Measurements from ENCODE around the gene CACNB4. TPM values are rescaled to one million over a fixed set of nuclear protein-coding genes. Genes with fewer than 3 reads are reported as not detected.

Gene CACNB4
- total RNA-seq, 4 donors from 2014 or later: 2.3 to 5.8 (median 2.8) TPM

DNA sequence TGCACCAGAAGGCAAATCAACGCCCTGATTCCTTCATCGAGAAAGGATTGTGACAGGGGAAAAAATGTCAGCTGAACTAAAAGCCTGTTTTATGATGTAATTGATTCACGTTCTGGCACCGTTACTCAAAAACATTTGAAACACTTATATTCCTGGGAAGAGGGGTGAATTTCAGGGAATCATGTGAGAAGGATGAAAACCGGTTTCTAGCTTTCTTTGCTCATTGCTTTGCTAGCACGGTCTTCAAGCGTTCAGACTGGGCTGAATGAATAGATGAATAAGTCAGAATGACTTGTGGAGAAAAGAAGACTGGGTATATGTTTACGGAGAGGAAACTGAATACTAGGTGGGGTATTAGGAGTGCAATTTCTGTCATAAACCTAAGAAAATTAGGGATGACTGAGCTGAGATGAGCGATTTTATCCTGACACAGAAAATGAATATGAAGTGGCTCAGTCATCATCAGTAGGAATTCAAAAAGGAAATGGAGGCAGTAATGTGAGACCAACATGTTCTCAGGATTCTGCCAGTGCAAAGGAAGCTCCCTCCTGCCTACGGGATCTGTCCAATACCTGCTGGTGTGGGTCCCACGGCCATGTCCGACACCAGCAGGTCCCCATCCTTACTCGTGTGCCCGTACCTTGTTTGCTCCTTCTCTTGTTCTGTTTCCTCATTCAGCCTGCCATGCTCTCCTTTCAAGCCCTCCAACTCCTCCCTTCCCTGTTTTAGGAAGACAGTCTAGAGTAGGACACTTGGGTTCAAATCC lies 146.0 kb downstream of the CACNB4 start:
- TF ChIP-seq, protein P1, sequence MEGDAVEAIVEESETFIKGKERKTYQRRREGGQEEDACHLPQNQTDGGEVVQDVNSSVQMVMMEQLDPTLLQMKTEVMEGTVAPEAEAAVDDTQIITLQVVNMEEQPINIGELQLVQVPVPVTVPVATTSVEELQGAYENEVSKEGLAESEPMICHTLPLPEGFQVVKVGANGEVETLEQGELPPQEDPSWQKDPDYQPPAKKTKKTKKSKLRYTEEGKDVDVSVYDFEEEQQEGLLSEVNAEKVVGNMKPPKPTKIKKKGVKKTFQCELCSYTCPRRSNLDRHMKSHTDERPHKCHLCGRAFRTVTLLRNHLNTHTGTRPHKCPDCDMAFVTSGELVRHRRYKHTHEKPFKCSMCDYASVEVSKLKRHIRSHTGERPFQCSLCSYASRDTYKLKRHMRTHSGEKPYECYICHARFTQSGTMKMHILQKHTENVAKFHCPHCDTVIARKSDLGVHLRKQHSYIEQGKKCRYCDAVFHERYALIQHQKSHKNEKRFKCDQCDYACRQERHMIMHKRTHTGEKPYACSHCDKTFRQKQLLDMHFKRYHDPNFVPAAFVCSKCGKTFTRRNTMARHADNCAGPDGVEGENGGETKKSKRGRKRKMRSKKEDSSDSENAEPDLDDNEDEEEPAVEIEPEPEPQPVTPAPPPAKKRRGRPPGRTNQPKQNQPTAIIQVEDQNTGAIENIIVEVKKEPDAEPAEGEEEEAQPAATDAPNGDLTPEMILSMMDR (IDR thresholded peaks at IDR 0.05; ENCODE audit: low read depth): no peak

DNA sequence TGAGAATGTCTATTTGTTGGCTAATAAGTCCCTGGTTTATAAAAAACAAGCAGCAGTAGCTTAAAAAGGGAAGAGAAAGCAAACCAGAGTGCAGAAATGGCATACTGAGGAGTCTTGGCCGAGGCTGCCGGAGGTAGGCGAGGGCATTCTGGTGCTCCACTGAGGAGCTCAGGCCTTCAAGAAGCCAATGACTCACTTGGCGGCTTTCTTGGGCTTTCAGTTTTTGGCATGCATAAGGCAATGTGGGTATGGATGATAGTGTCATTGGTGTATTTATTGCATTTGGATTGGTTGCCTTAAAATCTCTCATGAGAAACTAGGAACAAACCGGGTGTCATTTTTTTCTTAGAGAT lies 151.1 kb downstream of the CACNB4 start:
- TF ChIP-seq, protein P1 (IDR thresholded peaks at IDR 0.05; ENCODE audit: low read depth): no peak

DNA sequence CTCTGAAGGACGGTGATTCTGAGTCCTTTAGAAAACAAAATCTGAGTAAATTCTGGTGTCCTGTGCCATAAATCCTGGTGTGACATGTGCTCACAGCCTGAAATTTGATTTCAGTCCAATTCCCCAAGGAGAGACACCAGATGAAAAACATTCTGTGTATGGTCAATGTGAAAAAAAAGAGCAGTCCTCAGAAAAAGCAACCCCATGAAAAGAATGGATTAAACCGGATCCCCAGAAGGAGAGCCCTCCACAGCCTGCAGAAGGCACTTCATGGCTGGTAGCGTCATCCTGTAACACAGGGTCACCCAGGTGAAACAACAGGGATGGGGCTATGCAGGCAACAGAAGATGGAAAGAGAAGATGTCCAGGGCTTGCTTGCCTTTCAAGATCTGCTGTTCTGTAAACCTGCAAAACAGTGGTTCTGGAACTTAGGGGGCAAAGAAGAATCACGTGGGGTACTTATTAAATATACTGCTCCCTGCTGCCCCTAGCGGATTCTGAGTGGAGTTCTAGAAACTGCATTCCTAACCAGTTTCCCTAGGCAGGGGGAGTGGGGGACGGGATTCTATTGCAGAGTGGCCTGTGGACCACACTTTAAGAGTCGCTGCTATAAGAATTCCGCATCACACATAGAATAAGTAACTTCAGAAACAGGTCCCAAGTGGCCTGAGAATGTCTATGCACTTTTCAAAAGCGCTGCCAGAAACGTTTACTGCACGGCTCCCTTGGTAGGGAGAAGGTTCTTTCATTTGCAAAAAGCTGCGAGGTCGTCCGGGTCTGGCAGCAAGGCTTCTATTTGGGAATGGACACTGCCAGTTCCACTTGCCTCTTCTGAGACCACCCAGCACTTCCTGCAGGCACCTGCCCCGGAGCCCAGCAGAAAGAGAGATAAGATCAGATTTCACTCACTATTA lies 151.7 kb downstream of the CACNB4 start:
- TF ChIP-seq, protein P1 (IDR thresholded peaks at IDR 0.05; ENCODE audit: low read depth): no peak

DNA sequence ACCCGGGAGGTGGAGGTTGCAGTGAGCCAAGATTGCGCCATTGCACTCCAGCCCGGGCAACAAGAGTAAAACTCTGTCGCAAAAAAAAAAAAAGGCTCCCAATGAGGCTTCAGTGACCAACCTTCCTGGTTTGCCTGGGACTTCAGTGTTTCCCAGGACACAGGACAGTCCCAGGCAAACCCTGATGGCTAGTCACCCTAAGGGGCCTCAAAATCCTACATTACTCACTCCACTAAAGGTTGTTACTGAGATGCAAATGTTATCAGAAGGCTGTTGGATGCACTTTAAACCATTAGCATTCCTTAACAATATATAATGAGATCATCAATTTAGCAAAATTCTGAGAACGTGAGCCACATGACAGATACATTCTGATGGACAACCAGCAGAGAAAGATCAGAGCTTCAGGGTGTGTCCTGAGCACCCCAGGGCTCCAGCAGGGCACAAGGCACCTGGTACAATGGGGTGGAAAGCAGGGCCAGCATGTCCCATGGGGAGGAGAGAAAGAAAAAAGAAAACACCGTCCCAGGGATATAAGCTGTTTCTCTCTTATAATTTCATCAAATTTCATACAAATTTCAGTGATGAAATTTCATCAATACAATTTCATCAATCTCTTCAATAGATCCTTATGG lies 152.5 kb downstream of the CACNB4 start:
- TF ChIP-seq, protein P1 (IDR thresholded peaks at IDR 0.05; ENCODE audit: low read depth): no peak

DNA sequence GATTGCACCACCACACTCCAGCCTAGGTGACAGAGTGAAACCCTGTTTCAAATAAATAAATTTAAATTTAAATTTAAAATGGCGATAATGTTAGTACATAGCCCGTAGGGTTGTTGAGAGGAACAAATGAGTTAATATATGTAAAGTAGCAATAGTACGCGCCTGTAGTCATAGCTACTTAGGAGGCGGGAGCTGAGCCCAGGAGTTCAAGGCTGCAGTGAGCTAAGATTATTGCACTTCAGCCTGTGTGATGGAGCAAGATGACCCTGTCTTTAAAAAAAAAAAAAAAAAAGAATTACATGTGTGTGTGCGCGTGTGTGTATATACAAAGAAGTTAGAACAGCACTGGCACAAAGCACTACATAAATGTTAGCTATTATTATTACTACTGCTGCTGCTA lies 153.2 kb downstream of the CACNB4 start:
- TF ChIP-seq, protein P1 (IDR thresholded peaks at IDR 0.05; ENCODE audit: low read depth): no peak

GRCh38 chr2:151945186-151945585 lies 153.7 kb downstream of the CACNB4 start:
- TF ChIP-seq, protein P1 (IDR thresholded peaks at IDR 0.05; ENCODE audit: low read depth): no peak

GRCh38 chr2:151943461-151943860 lies 155.4 kb downstream of the CACNB4 start:
- TF ChIP-seq, protein P1 (IDR thresholded peaks at IDR 0.05; ENCODE audit: low read depth): no peak

All from subcutaneous adipose tissue (tissue), 4 donors.